Activated CD4-positive, CD25-positive, alpha-beta regulatory T cell (primary cell): ENCODE data around the gene OR13H1.
"Not testable (repeated sequence)": the region's sequence is repeated elsewhere in the genome, so short reads cannot be mapped to it uniquely, and the experiment has no call there.

Source experiments
- DNase-seq, 4 experiments: peaks; one replicate each; lab custom pipeline; 2025; lab: John Stamatoyannopoulos, UW

OR13H1 gene, protein sequence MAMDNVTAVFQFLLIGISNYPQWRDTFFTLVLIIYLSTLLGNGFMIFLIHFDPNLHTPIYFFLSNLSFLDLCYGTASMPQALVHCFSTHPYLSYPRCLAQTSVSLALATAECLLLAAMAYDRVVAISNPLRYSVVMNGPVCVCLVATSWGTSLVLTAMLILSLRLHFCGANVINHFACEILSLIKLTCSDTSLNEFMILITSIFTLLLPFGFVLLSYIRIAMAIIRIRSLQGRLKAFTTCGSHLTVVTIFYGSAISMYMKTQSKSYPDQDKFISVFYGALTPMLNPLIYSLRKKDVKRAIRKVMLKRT

DNA sequence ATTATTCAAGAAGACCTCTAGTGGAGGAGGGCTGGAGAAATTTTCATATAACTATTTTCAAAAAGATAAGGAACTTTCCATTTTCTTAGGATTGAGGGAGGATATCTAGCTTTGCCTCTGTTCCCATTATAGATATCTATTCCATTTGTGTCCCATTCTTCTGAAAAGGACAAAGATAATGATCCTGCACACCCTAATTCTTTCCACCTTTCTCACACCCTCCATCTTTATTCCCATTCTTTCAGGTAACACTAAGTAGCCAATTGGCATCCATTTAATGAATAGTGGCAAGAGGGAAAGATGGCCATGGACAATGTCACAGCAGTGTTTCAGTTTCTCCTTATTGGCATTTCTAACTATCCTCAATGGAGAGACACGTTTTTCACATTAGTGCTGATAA, at the start of gene OR13H1:
OR13H1 (plus strand) TSS at position 301 of the 400 bp plus-strand sequence; CDS start at position 301, 0 bp downstream.
- no peak for DNase-seq

DNA sequence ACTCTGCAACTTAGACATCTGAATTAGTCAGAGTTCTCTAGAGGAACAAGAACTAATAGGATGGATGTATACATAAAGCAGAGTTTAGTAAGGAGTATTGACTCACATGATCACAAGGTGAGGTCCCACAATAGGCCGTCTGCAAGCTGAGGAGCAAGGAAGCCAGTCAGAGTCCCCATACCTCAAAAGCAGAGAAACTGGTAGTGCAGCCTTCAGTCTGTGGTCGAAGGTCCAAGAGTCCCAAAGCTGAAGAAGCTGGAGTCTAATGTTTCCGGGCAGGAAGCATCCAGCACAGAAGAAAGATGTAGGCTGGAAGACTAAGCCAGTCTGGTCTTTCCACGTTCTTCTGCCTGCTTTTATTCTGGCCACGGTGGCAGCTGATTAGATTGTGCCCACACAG, 42.3 kb upstream of the OR13H1 start:
- DNase-seq = not testable (repeated sequence)

DNA sequence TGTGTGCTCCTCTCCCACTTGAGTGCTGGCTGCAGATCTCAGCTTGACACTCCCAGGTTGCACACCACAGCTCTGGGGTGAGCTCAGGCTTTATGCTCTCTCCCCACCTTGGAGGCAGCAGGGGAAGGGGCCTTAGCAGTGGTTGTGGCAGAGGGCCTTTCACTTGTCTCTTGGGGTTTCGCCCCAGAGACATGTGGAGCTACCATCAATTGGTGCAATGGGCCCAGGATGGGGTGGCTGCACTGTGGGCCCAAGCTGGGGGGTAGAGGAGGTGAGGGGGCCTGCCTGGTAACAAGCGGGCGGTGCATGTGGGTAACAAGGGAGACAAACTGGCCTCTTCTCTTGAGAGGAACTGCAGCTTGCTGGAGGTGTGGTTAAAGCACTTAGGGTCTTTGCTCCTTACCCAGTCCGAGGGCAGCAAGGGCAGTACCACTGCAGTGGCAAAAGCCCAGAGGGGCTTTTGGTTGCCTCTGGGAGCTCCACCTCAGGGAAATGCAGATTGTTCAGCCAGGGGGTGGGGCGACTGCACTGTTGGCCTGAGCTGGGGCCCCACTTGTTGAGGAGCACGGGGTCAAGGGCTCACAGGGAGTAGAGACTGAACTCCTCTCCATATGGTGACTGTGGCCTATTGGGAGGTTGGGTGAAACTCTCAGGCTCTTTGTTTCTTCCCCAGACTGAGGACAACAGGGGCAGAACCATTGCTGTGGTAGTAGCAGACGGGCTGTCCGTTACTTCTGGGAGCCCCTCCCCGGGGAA, 30.5 kb upstream of the OR13H1 start:
- DNase-seq = no peak

DNA sequence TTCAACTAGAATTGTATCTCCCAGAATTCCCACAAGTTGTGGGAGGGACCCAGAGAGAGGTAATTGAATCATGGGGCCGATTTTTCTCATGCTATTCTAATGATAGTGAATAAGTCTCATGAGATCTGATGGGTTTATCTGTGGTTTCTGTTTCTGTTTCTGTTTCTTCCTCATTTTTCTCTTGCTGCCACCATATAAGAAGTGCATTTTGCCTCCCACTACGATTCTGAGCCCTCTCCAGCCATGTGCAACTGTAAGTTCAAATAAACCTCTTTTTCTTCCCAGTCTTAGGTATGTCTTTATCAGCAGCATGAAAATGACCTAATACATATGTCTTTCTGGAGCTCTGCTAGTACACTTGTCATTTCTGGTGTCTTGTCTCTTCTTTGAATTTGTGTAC, 22.1 kb upstream of the OR13H1 start:
- DNase-seq = no peak

DNA sequence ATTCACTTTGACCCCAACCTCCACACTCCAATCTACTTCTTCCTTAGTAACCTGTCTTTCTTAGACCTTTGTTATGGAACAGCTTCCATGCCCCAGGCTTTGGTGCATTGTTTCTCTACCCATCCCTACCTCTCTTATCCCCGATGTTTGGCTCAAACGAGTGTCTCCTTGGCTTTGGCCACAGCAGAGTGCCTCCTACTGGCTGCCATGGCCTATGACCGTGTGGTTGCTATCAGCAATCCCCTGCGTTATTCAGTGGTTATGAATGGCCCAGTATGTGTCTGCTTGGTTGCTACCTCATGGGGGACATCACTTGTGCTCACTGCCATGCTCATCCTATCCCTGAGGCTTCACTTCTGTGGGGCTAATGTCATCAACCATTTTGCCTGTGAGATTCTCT, 344 bp downstream of the OR13H1 start:
- DNase-seq = no peak

DNA sequence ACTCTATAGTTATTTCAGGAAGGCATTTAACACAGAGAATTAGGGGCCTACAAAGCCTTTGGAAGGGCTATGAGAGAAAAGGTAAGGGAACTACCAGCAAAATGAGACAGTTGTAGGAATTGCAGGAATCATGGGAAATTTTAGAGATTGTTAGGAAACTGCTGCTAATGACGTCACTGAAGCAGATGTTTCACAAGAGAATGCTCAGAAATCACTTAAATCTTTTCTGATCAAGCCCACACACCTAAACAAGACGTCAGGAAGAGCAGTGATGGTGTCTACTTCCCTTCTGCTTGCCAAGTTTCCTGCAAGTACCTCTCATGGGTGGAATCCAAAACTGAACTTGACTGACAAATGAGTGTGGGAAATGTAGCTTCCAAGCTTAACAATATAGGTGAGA, 5.1 kb downstream of the OR13H1 start:
- DNase-seq = no peak

DNA sequence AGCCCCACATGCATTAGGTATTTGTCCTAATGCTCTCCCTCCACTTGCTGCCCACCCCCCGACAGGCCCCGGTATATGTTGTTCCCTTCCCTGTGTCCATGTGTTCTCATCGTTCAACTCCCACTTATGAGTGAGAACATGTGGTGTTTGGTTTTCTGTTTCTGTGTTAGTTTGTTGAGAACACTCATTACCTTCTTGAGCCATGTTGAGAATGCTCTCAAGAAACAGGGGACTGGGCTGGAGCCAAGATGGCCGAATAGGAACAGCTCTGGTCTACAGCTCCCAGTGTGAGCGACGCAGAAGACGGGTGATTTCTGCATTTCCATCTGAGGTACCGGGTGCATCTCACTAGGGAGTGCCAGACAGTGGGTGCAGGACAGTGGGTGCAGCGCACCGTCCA, 8.6 kb downstream of the OR13H1 start:
- not testable (repeated sequence) for DNase-seq

DNA sequence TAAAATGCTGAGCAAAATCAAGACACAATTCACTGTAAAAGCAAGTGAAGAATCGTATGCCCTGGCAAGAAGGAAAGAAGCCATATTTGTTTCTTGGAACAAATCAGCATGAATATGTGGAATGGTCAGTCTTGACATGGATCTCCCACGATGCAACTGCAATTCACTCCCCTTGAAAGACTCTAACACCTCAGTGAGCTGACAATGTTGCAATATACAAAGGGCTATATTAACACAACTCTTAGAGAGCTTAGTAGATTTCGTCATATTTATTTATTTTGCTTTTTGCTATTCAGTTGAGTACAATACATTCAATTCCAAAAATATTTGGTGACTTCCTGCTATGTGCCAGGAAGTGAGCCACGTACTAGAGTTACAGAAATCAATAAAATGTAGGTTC, 14.7 kb downstream of the OR13H1 start:
- no peak for DNase-seq

DNA sequence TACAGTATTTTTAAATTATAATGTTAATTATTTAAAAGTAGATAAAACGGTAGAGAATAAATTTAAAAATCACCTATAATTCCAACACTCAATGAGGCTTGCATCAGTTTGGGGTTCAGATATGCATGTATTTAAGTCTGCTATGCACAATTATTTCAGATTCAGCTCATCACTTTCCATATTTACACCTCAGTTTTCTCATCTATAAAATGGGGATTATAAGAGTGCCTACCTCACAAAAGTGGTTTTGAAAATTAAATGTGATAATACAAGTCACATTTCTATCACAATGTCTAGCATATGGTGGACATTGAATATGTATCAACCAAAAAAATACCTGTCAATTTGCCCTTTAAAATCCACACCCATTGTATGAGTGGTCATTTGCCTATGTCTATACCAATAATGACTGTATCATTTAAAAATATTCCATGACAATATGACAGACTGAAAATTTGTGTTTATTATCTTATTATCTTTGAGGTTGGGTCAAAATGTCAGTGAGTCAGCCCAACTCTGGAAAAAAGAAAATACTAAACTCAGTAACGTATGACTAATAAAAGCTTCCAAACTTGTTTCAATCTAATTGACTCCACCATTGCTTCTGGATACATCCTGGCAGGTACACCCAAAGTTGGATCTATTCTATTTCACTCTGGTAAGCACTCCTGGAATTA, 20.8 kb downstream of the OR13H1 start:
- no peak for DNase-seq

DNA sequence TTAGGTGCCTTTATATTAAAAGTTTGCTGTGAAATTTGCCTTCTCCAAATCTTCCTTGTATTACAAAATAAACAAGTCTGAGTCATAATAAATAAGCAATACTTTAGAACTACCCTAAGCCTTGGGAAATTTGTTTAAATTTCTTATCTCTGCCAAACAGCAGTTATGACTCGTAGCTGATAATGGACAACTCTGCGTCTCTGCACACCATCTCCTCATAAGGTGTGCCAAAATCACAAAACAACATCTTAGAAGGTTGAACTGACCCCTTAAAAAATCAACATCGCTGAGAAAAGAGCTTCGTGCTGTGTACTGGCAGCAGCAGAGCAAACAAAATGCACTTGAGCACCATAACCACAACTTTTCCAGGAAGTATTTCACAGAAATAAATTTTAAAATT, 22.0 kb downstream of the OR13H1 start:
- no peak for DNase-seq

DNA sequence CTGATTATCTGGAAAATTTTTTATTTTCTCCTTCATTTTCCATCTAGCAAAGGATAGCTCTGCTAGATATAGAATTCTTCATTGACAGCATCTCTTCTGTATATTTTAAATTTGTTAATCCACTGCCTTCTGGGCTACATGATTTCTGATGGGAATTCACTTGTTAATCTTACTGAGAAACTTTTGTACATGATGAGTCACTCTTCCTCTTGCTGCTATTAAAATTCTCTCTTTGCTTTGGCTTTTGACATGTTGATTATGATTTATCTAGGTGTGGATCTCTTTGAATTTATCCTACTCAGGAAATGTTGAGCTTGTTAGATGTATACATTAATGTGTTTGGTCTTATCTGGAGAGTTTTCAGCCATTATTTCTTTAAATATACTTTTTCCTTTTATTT, 27.5 kb downstream of the OR13H1 start:
- DNase-seq = no peak

DNA sequence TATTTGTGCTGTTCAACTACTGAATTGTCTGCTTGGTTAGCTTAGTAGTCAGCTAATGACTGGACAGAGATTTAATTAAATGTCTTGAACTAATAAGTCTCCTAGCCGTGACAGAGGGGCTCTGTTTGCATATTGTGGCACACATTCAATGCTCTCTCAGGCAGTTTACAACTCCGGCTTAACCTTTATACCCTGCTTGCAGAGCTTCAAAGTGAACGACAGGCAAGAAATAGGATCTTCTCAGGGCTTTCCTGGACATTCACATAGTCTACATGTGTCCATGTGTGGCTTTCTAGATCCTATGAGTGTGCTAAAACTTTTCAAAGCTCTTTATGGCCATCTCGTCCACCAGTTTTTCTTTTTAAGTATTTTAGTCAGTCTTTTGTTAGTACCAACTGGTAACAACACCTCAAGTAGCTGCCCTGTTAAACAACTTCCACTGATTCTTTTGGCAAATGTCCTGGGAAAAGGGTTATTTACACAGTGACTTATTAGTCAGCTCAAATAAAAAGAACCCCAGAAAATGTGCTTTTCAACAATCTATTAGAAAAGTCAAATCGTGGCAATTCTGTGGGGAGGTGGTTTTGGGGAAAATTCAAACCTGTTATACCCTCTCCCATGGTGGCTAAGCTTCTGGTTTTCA, 28.6 kb downstream of the OR13H1 start:
- DNase-seq = no peak

DNA sequence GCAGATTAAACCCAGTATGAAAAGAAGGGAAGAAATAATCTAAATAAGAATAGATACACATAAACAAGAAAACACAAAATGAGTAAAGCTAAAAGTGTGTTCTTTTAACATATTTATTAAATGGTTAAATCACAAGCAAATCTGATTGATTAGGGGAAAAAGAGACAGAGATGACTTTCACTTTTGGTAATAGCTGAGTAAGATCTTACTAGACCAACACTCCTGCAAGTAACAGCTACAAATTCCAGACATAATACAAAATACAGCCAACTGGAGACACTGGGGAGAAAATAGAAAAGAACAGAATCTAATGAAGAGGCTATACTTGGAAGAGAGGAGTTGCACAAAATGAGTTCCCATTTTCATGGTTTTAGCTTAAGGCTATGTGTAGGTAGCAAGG, 33.5 kb downstream of the OR13H1 start:
- no peak for DNase-seq

DNA sequence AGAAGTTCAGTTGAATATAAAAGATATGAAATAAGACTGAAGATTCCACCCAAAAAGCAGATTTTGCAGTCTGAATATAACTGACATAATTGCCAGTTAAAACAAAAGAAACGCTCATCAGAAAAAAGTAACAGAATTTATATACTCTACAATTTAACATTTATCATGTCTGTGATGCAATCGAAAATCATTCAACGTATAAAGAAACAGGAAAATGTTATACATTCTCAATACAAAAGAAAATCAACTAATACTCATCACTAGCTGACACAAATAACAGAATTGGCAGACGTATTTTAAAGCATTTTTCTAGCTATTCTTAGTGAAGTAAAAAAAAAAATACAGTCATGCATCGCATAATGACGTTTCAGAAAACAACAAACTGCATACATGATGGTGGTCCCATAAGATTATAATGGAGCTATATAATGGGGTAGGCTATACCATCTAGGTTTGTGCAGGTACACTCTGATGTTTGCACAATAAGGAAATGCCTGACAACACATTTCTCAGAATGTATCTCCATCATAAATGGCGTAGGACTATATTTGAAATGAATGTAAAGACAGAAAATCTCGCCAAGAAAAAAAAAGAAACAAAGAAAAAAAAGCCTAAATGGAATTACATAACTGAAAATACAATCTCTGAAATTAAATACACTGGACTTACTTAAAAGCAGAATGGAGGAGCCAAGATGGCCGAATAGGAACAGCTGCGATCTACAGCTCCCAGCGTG, 34.3 kb downstream of the OR13H1 start:
- DNase-seq = no peak

DNA sequence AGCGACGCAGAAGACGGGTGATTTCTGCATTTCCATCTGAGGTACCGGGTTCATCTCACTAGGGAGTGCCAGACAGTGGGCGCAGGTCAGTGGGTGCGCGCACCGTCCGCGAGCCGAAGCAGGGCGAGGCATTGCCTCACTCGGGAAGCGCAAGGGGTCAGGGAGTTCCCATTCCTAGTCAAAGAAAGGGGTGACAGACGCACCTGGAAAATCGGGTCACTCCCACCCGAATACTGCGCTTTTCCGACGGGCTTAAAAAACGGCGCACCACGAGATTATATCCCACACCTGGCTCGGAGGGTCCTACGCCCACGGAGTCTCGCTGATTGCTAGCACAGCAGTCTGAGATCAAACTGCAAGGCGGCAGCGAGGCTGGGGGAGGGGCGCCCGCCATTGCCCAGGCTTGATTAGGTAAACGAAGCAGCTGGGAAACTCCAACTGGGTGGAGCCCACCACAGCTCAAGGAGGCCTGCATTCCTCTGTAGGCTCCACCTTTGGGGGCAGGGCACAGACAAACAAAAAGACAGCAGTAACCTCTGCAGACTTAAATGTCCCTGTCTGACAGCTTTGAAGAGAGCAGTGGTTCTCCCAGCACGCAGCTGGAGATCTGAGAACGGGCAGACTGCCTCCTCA, 35.0 kb downstream of the OR13H1 start:
- not testable (repeated sequence) for DNase-seq

DNA sequence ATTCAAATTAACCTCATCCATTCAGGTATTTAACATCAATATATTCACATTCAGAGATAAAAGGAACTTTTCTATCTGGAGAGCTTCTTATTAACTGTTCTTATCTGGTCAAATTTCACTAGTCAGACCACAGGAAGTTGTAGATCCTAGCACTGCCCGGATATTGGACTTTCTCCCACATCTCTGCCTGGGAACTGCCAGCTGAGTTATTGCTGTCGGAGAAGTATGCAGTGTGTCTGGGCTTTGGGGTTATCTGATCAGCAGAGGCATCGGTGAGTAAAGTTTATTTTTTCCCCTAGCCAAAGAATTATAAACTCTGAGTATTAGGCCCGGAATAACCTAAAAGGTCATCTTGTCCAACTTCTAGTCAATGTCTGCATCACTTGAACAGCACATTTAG, 45.1 kb downstream of the OR13H1 start:
- DNase-seq = no peak
